Calu3 (cell line): ENCODE results near the gene HOPX. TPM values are rescaled to one million over a fixed set of nuclear protein-coding genes. Genes with fewer than 3 reads are reported as not detected.

Source experiments
- BruUV-seq: library from RNA; stranded (reverse); fragments of 400-500 nt; replicated peaks from 2 replicates; lab custom pipeline; 2021; lab: Mats Ljungman, UMichigan
- CTCF ChIA-PET: fragments of 300-600 bp; sonication (Branson Sonifier 250); formaldehyde crosslinking; loops from one replicate; lab custom pipeline; 2022; ENCODE audit warnings: antibody characterized with exemption; lab: Charles Lee
- DNase-seq: peaks from one replicate; pipeline ENCODE4 v3.0.0; 2022
- H3K27ac Mint-ChIP-seq: one replicate; pipeline ENCODE4 v1.8.0; 2022; ENCODE audit warnings: mixed read lengths; ENCODE audit not compliant: unreplicated experiment
- H3K27me3 Mint-ChIP-seq: one replicate; pipeline ENCODE4 v1.8.0; 2022; ENCODE audit warnings: mixed read lengths; ENCODE audit not compliant: unreplicated experiment
- H3K36me3 Mint-ChIP-seq: one replicate; pipeline ENCODE4 v1.8.0; 2022; ENCODE audit warnings: mild to moderate bottlenecking, moderate library complexity, mixed read lengths; ENCODE audit not compliant: insufficient read depth, unreplicated experiment
- H3K4me1 Mint-ChIP-seq: one replicate; pipeline ENCODE4 v1.8.0; 2022; ENCODE audit warnings: mild to moderate bottlenecking, low read depth, mixed read lengths; ENCODE audit not compliant: unreplicated experiment
- H3K4me3 Mint-ChIP-seq: one replicate; pipeline ENCODE4 v1.8.0; 2022; ENCODE audit warnings: mild to moderate bottlenecking, low read depth, moderate library complexity, mixed read lengths; ENCODE audit not compliant: unreplicated experiment
- H3K9me3 Mint-ChIP-seq: one replicate; pipeline ENCODE4 v1.8.0; 2022; ENCODE audit warnings: low read depth, mixed read lengths; ENCODE audit not compliant: unreplicated experiment
- CTCF ChIP-seq: fragments of 200-600 bp; IDR thresholded peaks from one replicate; pipeline ENCODE4 v1.8.0; 2022; ENCODE audit warnings: antibody characterized with exemption; ENCODE audit not compliant: unreplicated experiment
- intact Hi-C: fragments of 100-400 bp; cut with micrococcal nuclease; formaldehyde crosslinking; loops from one replicate; pipeline ENCODE4 v1.10.0; 2022; ENCODE audit not compliant: unreplicated experiment
- total RNA-seq: library from RNA; stranded (reverse); gene quantifications from 2 replicates; pipeline ENCODE4 v1.2.3, GENCODE V29; 2022

HOPX gene
- total RNA-seq, 1 experiment from 2014 or later = not detected

- no TSS peak for BruUV-seq
- intact Hi-C loops = no loop called here
- no peak for TF ChIP-seq CTCF
- peaks cover 19% of the 10 kb centered on the region for H3K4me1 Mint-ChIP-seq
- peaks cover under 1% of the 10 kb centered on the region for H3K9me3 Mint-ChIP-seq
- no peak overlapping the region for H3K4me3 Mint-ChIP-seq
- H3K36me3 Mint-ChIP-seq = peaks cover 7% of the 10 kb centered on the region
- DNase-seq = no peak
- H3K27me3 Mint-ChIP-seq = peaks cover 15% of the 10 kb centered on the region
- CTCF ChIA-PET = no interaction called here
- no peak overlapping the region for H3K27ac Mint-ChIP-seq
Observed at GRCh38 chr4:56651056-56651350, 30.1 kb downstream of the HOPX start.

- peaks cover 19% of the 10 kb centered on the region for H3K4me1 Mint-ChIP-seq
- CTCF ChIA-PET = interaction anchor here (1.2 kb wide), 1 partner anchor 149 kb away, joined by 4 read pairs; no protein-coding TSS in a partner anchor
- BruUV-seq = no TSS peak
- no peak for TF ChIP-seq CTCF
- DNase-seq = no peak
- H3K36me3 Mint-ChIP-seq = peaks cover 4% of the 10 kb centered on the region
- peaks cover 2% of the 10 kb centered on the region for H3K9me3 Mint-ChIP-seq
- H3K4me3 Mint-ChIP-seq = no peak overlapping the region
- peaks cover 11% of the 10 kb centered on the region for H3K27me3 Mint-ChIP-seq
- H3K27ac Mint-ChIP-seq = no peak overlapping the region
- intact Hi-C loops = no loop called here
Observed at GRCh38 chr4:56650262-56651055, 30.6 kb downstream of the HOPX start.

- peaks cover 2% of the 10 kb centered on the region for H3K9me3 Mint-ChIP-seq
- no peak for TF ChIP-seq CTCF
- H3K27ac Mint-ChIP-seq = no peak overlapping the region
- no TSS peak for BruUV-seq
- peaks cover 11% of the 10 kb centered on the region for H3K4me1 Mint-ChIP-seq
- no peaks in the 10 kb centered on the region for H3K36me3 Mint-ChIP-seq
- intact Hi-C loops = no loop called here
- DNase-seq = no peak
- H3K4me3 Mint-ChIP-seq = no peak overlapping the region
- H3K27me3 Mint-ChIP-seq = peaks cover 3% of the 10 kb centered on the region
- CTCF ChIA-PET = interaction anchor here (1.2 kb wide), 1 partner anchor 150 kb away, joined by 4 read pairs; no protein-coding TSS in a partner anchor
Observed at GRCh38 chr4:56649445-56650261, 31.4 kb downstream of the HOPX start.

- Mint-ChIP-seq H3K27ac (no peak overlapping the region), H3K4me1 (peaks cover 7% of the 10 kb centered on the region), H3K27me3 (no peaks in the 10 kb centered on the region), H3K4me3 (no peak overlapping the region), H3K36me3 (no peaks in the 10 kb centered on the region), H3K9me3 (peaks cover 2% of the 10 kb centered on the region)
- no peak for TF ChIP-seq CTCF
- no TSS peak for BruUV-seq
- intact Hi-C loops = no loop called here
- no peak for DNase-seq
- CTCF ChIA-PET = no interaction called here
Observed at GRCh38 chr4:56648824-56649151, 32.3 kb downstream of the HOPX start.
